ENCODE measurements around the gene PGS1. TPM values are rescaled to one million over a fixed set of nuclear protein-coding genes. Genes with fewer than 3 reads are reported as not detected.

The PGS1 gene
- total RNA-seq, 4 donors from 2014 or later, result 25.4 to 63.9 (median 38.4) TPM

GRCh38 chr17:78460951-78461798 is 82.7 kb downstream of the PGS1 start:
- no peak for TF ChIP-seq CTCF (IDR thresholded peaks at IDR 0.05; ENCODE audit: low read depth)

- TF ChIP-seq CTCF (IDR thresholded peaks at IDR 0.05; ENCODE audit: low read depth), result no peak
Measured at GRCh38 chr17:78461799-78462053, 83.3 kb downstream of the PGS1 start.

- no peak for TF ChIP-seq CTCF (IDR thresholded peaks at IDR 0.05; ENCODE audit: low read depth)
Measured at GRCh38 chr17:78462148-78462547, 83.7 kb downstream of the PGS1 start.

- no peak for TF ChIP-seq CTCF (IDR thresholded peaks at IDR 0.05; ENCODE audit: low read depth)
Measured at GRCh38 chr17:78466786-78467715, 88.6 kb downstream of the PGS1 start.

GRCh38 chr17:78468366-78468765 is 89.9 kb downstream of the PGS1 start:
- no peak for TF ChIP-seq CTCF (IDR thresholded peaks at IDR 0.05; ENCODE audit: low read depth)

GRCh38 chr17:78469443-78469842 is 91.0 kb downstream of the PGS1 start:
- TF ChIP-seq CTCF (IDR thresholded peaks at IDR 0.05; ENCODE audit: low read depth), result no peak

- no peak for TF ChIP-seq CTCF (IDR thresholded peaks at IDR 0.05; ENCODE audit: low read depth)
Measured at GRCh38 chr17:78471635-78472034, 93.2 kb downstream of the PGS1 start.

All from subcutaneous adipose tissue (tissue), 4 donors.